Heart left ventricle (tissue), 16 donors: ENCODE data around the gene PPM1F. TPM values are rescaled to one million over a fixed set of nuclear protein-coding genes. Genes with fewer than 3 reads are reported as not detected.

Source experiments
- ATAC-seq, 4 donors: fragments of 200-7000 bp; cut with Tn5 transposase; one replicate each; pipeline ENCODE4 v1.9.1; 2020 to 2022; ENCODE audit warnings: moderate library complexity in 4 of 4, mild to moderate bottlenecking in 3 of 4, moderate number of reproducible peaks in 1 of 4
- DNase-seq, 5 donors: peaks; one replicate each; pipeline ENCODE4 v3.0.0-alpha.2; 2020
- H3K27ac ChIP-seq, 12 donors: fragments of 200-600 bp; sonication (generic) in 4 of 12; one replicate each; pipeline versions ENCODE4 v1.5.0 to v1.8.0; 2016 to 2022; ENCODE audit warnings: mild to moderate bottlenecking in 2 of 12
- H3K27me3 ChIP-seq, 9 donors: fragments of 200-600 bp; sonication (generic) in 2 of 9; one replicate each; pipeline versions ENCODE4 v1.5.1 to v1.8.0; 2016 to 2022; ENCODE audit warnings: mild to moderate bottlenecking in 3 of 9
- H3K36me3 ChIP-seq, 9 donors: fragments of 200-600 bp; sonication (generic) in 2 of 9; one replicate each; pipeline versions ENCODE4 v1.5.0 to v1.8.0; 2018 to 2022; ENCODE audit warnings: mild to moderate bottlenecking in 2 of 9
- H3K4me1 ChIP-seq, 12 donors: fragments of 200-600 bp; sonication (generic) in 4 of 12; one replicate each; pipeline versions ENCODE4 v1.5.0 to v1.8.0; 2016 to 2022; ENCODE audit warnings: mild to moderate bottlenecking in 3 of 12
- H3K4me3 ChIP-seq, 12 donors: fragments of 200-600 bp; sonication (generic) in 4 of 12; one replicate each; pipeline versions ENCODE4 v1.5.0 to v1.8.0; 2017 to 2022; ENCODE audit warnings: mild to moderate bottlenecking in 9 of 12, moderate library complexity in 4 of 12
- H3K9me3 ChIP-seq, 12 donors: fragments of 200-600 bp; sonication (generic) in 4 of 12; one replicate each; pipeline versions ENCODE4 v1.5.0 to v1.8.0; 2016 to 2022; ENCODE audit warnings: mild to moderate bottlenecking in 1 of 12
- POLR2A ChIP-seq, 2 donors: fragments of 450-650 bp; IDR thresholded peaks; one replicate each; pipeline ENCODE4 v1.6.1; 2017; ENCODE audit warnings: antibody characterized with exemption in 2 of 2, mild to moderate bottlenecking in 2 of 2, moderate library complexity in 2 of 2
- WGBS, 4 donors: extraction: QIAGEN DNeasy Blood & Tissue Kit in 2 of 4; methylation state at CpG; one replicate each; pipeline versions ENCODE4 v1.1.5 to v1.1.7; 2013 to 2018; 5-methylcytosine and 5-hydroxymethylcytosine counted together
- intact Hi-C, 10 donors: fragments of 100-400 bp; cut with DNase I; formaldehyde crosslinking; loops; one replicate each; pipeline versions ENCODE4 v1.11.1 to v1.14.2; 2022
- polyA plus RNA-seq, 2 donors: library from polyadenylated mRNA; stranded (reverse); fragments of 200-250 nt; gene quantifications; one replicate each; pipeline ENCODE4 v1.2.3, GENCODE V29; 2013
- total RNA-seq, 9 donors: library from RNA; depleted of rRNA in 2 of 9; stranded (reverse); fragments of >200 nt in 2 of 9; fragmentation: NEBNext Ultra II Directional in 3 of 9; extraction: Animal tissue kit (Norgen Biotek cat#: 25700) in 3 of 9; gene quantifications; one replicate each; pipeline versions ENCODE4 v1.1.0 to v1.2.4, GENCODE V29; 2016 to 2023
- TF ChIP-seq, protein P1 (sequence below), 12 donors: fragments of 200-600 bp; sonication (generic) in 4 of 12; IDR thresholded peaks; one replicate each; pipeline versions ENCODE4 v1.5.0 to v1.8.0; 2018 to 2022; ENCODE audit warnings: antibody characterized with exemption in 12 of 12, mild to moderate bottlenecking in 5 of 12
- donor health status: ischemic (EF 13 %, LVEDD 7.1; RV severe dilation, severe dysfunction).
- donor health status: healthy with polysubstance abuse.
- donor health status: DM: no; HTN: yes; CAD: no.
- donor health status: DM: no; HTN: no; CAD: no.
- donor health status: ischemic (EF 25% LVEDD 6.9; RV normal size, moderate dysfunction).
- donor health status: ischemic (EF 25% LVEDD 5.7; RV mildly dilated, moderate dysfunction).
- donor health status: healthy.
- donor health status: DM: yes; HTN: yes; CAD: no.
- donor health status: ischemic (EF 35%, LVEDD 5.7; RV mildly dilated, moderate dysfunction).
- donor health status: nonischemic (EF 11% LVEDD 7.7; RV severe dilation, severe dysfunction).
- donor health status: DM: yes; HTN: yes; CAD: no.
- donor health status: PGD.
- donor health status: ischemic (EF 29% LVEDD 5.4; RV normal size, mild dysfunction).
- donor health status: nonischemic (EF 23%, LVEDD 6.1; RV moderate dilation, normal function).

PPM1F gene
- total and polyA plus RNA-seq, 11 donors: 12.1 to 51.1 (median 20.2) TPM

GRCh38 chr22:21960200-21961126 lies 7.8 kb upstream of the PPM1F start:
- DNase-seq (no peak), ATAC-seq (peak in 1 of 4 donors; percentile 6)
- H3K27ac ChIP-seq: no peak overlapping the region
- TF ChIP-seq POLR2A (IDR thresholded peaks at IDR 0.05): no peak
- TF ChIP-seq, protein P1, sequence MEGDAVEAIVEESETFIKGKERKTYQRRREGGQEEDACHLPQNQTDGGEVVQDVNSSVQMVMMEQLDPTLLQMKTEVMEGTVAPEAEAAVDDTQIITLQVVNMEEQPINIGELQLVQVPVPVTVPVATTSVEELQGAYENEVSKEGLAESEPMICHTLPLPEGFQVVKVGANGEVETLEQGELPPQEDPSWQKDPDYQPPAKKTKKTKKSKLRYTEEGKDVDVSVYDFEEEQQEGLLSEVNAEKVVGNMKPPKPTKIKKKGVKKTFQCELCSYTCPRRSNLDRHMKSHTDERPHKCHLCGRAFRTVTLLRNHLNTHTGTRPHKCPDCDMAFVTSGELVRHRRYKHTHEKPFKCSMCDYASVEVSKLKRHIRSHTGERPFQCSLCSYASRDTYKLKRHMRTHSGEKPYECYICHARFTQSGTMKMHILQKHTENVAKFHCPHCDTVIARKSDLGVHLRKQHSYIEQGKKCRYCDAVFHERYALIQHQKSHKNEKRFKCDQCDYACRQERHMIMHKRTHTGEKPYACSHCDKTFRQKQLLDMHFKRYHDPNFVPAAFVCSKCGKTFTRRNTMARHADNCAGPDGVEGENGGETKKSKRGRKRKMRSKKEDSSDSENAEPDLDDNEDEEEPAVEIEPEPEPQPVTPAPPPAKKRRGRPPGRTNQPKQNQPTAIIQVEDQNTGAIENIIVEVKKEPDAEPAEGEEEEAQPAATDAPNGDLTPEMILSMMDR (IDR thresholded peaks at IDR 0.05): no peak
- 78 to 90% (median 82%) methylated on average over 11 to 24 of the region's 24 CpGs for WGBS, 4 donors
- no peaks in the 10 kb centered on the region for H3K27me3 ChIP-seq
- H3K9me3 ChIP-seq: no peaks in the 10 kb centered on the region
- H3K4me1 ChIP-seq: peaks cover 0 to 3% (median 0%) of the 10 kb centered on the region in 12 donors
- intact Hi-C loops: no loop called here
- peaks cover 0 to 73% (median 66%) of the 10 kb centered on the region in 9 donors for H3K36me3 ChIP-seq
- no peak overlapping the region for H3K4me3 ChIP-seq

DNA sequence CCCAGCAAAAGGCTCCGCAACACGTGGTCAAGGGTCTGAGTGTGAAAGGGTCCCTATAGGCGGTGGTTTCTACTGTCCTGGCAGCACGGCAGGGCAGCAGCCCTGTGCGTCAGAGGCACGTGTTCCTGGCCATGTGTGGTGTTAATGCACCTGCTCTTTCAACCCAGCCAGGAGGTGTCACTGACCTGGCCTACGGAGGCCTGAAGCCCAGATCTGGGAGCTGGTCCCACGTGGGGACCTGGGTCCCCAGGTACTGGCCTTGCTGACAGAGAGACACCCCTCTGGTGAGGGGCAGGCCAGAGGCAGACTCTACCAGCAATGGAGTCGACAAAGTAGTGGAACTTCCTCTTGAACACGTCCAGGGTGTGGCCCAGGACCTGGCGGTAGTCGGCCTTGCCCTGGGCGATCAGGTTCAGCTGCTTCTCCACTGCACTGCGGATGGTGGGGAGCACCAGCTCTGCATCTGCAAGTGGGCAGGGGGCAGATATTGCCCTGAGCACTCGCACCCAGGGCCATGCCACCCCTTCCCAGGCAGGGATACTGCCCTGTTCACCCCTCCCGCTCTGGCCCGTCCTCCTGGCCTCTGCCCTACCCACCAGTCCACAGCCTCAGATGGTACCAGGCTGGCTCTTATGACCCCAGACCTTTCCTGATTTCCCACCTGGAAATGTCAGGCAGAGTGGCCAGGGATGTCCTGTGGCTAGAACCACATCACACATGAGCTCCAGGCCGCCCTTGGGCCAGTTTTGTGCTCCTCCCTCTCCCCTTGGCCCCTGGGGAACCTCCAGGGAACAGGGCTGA lies 6.8 kb upstream of the PPM1F start:
- Histone ChIP-seq H3K9me3 (no peaks in the 10 kb centered on the region), H3K36me3 (peaks cover 0 to 63% (median 56%) of the 10 kb centered on the region in 9 donors), H3K27me3 (no peaks in the 10 kb centered on the region), H3K27ac (no peak overlapping the region), H3K4me3 (no peak overlapping the region), H3K4me1 (peaks cover 0 to 3% (median 0%) of the 10 kb centered on the region in 12 donors)
- TF ChIP-seq POLR2A (IDR thresholded peaks at IDR 0.05): no peak
- TF ChIP-seq, protein P1 (IDR thresholded peaks at IDR 0.05): no peak
- no peak for ATAC-seq
- intact Hi-C loops: no loop called here
- 89 to 91% (median 90%) methylated on average over 9 to 18 of the region's 18 CpGs for WGBS, 4 donors
- DNase-seq: peak in 1 of 5 donors; percentile 61

GRCh38 chr22:21958360-21959273 lies 6.0 kb upstream of the PPM1F start:
- no peaks in the 10 kb centered on the region for H3K27me3 ChIP-seq
- no peak overlapping the region for H3K27ac ChIP-seq
- ATAC-seq (no peak), DNase-seq (peak in 1 of 5 donors; percentile 21)
- 92 to 96% (median 93%) methylated on average over 22 of the region's 22 CpGs for WGBS, 4 donors
- peaks cover 0 to 54% (median 48%) of the 10 kb centered on the region in 9 donors for H3K36me3 ChIP-seq
- H3K4me1 ChIP-seq: peaks cover 0 to 3% (median 0%) of the 10 kb centered on the region in 12 donors
- no peak for TF ChIP-seq POLR2A (IDR thresholded peaks at IDR 0.05)
- TF ChIP-seq, protein P1 (IDR thresholded peaks at IDR 0.05): no peak
- H3K9me3 ChIP-seq: no peaks in the 10 kb centered on the region
- intact Hi-C loops: no loop called here
- H3K4me3 ChIP-seq: no peak overlapping the region
